Measurements from ENCODE around the gene GORASP1. TPM values are rescaled to one million over a fixed set of nuclear protein-coding genes. Genes with fewer than 3 reads are reported as not detected.

GORASP1 gene
- total RNA-seq, 1 donor from 2014 or later: 62.1 TPM

DNA sequence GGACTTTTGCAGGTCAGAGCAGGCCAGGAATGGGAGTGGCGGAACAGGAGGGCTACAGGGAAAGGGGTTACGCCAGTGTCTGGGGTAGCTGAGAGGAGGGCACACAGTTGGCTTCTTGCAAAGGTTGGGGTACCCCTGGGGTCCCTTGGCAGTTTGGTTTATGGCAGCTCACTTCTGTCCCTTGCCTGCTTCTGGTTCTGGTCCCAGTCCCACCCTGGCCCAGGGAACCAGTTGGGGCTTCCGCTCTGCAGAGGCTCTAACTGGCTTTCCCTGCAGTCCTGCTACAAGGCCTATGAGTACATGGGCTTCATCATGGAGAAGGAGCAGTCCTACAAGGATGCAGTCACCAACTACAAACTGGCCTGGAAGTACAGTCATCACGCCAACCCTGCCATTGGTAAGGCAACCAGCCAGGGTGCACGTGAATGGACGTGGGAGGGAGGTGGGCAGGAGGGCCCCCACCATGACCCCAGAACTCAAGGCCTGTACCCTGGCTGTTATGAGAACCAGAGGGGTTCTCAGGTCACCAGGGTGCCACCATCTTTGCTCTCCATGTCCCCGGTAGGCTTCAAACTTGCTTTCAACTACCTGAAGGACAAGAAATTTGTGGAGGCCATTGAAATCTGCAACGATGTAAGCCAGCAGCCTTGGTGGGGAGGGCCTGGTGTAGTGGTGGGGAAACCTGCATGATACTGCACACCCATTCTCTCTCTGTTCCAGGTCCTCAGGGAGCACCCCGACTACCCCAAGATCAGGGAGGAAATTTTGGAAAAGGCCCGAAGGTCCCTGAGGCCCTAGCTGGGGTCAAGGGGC lies 30.8 kb upstream of the GORASP1 start:
- H3K4me1 Mint-ChIP-seq (ENCODE audit: unreplicated experiment): peaks cover 20% of the 10 kb centered on the region
- H3K27ac Mint-ChIP-seq (ENCODE audit: unreplicated experiment): no peak overlapping the region
- no peak for DNase-seq (ENCODE audit: extremely low spot score, unreplicated experiment)
- H3K36me3 Mint-ChIP-seq (ENCODE audit: unreplicated experiment): peaks cover 10% of the 10 kb centered on the region
- TF ChIP-seq, protein P1, sequence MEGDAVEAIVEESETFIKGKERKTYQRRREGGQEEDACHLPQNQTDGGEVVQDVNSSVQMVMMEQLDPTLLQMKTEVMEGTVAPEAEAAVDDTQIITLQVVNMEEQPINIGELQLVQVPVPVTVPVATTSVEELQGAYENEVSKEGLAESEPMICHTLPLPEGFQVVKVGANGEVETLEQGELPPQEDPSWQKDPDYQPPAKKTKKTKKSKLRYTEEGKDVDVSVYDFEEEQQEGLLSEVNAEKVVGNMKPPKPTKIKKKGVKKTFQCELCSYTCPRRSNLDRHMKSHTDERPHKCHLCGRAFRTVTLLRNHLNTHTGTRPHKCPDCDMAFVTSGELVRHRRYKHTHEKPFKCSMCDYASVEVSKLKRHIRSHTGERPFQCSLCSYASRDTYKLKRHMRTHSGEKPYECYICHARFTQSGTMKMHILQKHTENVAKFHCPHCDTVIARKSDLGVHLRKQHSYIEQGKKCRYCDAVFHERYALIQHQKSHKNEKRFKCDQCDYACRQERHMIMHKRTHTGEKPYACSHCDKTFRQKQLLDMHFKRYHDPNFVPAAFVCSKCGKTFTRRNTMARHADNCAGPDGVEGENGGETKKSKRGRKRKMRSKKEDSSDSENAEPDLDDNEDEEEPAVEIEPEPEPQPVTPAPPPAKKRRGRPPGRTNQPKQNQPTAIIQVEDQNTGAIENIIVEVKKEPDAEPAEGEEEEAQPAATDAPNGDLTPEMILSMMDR (IDR thresholded peaks at IDR 0.05): no peak
- H3K4me3 Mint-ChIP-seq (ENCODE audit: unreplicated experiment): no peak overlapping the region
- H3K9me3 Mint-ChIP-seq (ENCODE audit: unreplicated experiment): no peaks in the 10 kb centered on the region
- no peaks in the 10 kb centered on the region for H3K27me3 Mint-ChIP-seq (ENCODE audit: unreplicated experiment)

GRCh38 chr3:39137435-39137936 lies 30.1 kb upstream of the GORASP1 start:
- H3K27me3 Mint-ChIP-seq (ENCODE audit: unreplicated experiment): no peaks in the 10 kb centered on the region
- DNase-seq (ENCODE audit: extremely low spot score, unreplicated experiment): no peak
- TF ChIP-seq, protein P1 (IDR thresholded peaks at IDR 0.05): no peak
- no peaks in the 10 kb centered on the region for H3K9me3 Mint-ChIP-seq (ENCODE audit: unreplicated experiment)
- H3K4me3 Mint-ChIP-seq (ENCODE audit: unreplicated experiment): no peak overlapping the region
- H3K4me1 Mint-ChIP-seq (ENCODE audit: unreplicated experiment): peaks cover 17% of the 10 kb centered on the region
- no peak overlapping the region for H3K27ac Mint-ChIP-seq (ENCODE audit: unreplicated experiment)
- peaks cover 4% of the 10 kb centered on the region for H3K36me3 Mint-ChIP-seq (ENCODE audit: unreplicated experiment)

DNA sequence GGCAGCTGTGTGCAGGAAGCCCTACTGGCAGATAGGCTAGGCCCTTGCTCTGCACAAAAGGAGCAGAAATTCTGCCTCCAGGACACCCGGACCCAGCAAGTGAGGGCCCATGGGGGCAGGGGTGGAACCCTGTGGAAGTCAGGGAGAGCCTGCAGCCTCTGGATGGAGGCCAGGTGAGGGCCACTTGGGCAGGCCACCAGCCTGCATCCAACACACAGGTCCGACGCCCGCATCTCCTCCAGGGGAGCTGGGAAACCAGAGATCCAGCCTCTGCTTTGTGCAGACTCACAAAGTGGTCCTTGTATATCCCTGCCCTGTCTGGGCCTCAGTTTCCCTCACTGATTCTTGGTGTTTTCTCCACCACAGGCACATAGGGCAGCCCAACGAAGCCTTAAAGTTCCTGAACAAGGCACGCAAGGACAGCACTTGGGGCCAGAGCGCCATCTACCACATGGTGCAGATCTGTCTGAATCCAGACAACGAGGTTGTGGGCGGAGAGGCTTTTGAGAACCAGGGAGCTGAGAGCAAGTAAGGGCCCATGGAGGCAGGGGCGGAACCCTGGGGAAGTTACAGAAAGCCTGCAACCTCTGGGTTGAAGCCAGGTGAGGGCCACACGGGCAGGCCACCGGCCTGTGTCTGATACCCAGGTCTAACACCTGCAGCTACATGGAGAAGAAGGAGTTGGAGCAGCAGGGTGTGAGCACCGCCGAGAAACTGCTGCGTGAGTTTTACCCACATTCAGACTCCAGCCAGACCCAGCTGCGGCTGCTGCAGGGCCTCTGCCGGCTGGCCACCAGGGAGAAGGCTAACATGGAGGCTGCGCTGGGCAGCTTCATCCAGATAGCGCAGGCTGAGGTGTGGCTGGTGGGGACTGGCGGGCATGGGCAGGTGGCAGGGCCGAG lies 29.4 kb upstream of the GORASP1 start:
- no peaks in the 10 kb centered on the region for H3K27me3 Mint-ChIP-seq (ENCODE audit: unreplicated experiment)
- H3K4me1 Mint-ChIP-seq (ENCODE audit: unreplicated experiment): peaks cover 14% of the 10 kb centered on the region
- TF ChIP-seq, protein P1 (IDR thresholded peaks at IDR 0.05): no peak
- H3K27ac Mint-ChIP-seq (ENCODE audit: unreplicated experiment): no peak overlapping the region
- DNase-seq (ENCODE audit: extremely low spot score, unreplicated experiment): no peak
- peaks cover 2% of the 10 kb centered on the region for H3K36me3 Mint-ChIP-seq (ENCODE audit: unreplicated experiment)
- H3K9me3 Mint-ChIP-seq (ENCODE audit: unreplicated experiment): no peaks in the 10 kb centered on the region
- no peak overlapping the region for H3K4me3 Mint-ChIP-seq (ENCODE audit: unreplicated experiment)

DNA sequence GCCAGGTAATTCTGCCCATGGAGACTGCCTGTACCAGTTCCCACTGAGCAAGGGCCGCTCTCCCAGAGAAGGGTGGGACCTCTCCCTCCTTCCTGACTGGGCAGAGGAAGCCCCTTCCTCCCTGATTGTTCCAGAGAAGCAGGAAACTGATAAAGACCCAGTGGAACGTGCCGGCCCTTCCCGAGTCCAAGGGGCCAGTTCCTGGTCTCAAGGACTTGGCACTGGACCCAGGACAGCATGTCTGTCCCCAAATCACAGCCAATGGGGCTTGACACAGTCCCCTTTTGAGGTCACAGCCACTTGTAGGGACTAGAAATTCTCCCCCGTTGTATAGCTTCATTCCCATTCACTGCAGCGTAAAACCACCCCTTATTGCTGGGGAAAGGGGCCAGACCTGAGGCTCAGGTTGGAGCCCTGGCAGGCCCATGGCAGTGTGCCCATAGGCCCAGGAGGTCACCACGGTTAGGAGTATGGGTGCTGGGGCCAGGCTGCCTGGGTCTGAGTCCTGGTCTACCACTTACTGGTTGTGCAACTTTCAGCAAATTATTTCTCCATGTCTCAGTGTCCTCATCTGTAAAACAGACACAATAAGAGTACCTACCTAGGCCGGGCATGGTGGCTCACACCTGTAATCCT lies 27.9 kb upstream of the GORASP1 start:
- DNase-seq (ENCODE audit: extremely low spot score, unreplicated experiment): no peak
- no peaks in the 10 kb centered on the region for H3K27me3 Mint-ChIP-seq (ENCODE audit: unreplicated experiment)
- no peak overlapping the region for H3K4me3 Mint-ChIP-seq (ENCODE audit: unreplicated experiment)
- peaks cover 2% of the 10 kb centered on the region for H3K36me3 Mint-ChIP-seq (ENCODE audit: unreplicated experiment)
- TF ChIP-seq, protein P1 (IDR thresholded peaks at IDR 0.05): no peak
- no peaks in the 10 kb centered on the region for H3K9me3 Mint-ChIP-seq (ENCODE audit: unreplicated experiment)
- H3K27ac Mint-ChIP-seq (ENCODE audit: unreplicated experiment): no peak overlapping the region
- no peaks in the 10 kb centered on the region for H3K4me1 Mint-ChIP-seq (ENCODE audit: unreplicated experiment)

Measured in osteocyte (in vitro differentiated cells).